Fibroblast of mammary gland (primary cell): ENCODE results near the gene CKM.
"Not testable (repeated sequence)": the region's sequence is repeated elsewhere in the genome, so short reads cannot be mapped to it uniquely, and the experiment has no call there.

ENCODE experiments used
- DNase-seq: peaks from one replicate; pipeline ENCODE4 v3.0.0-alpha.2; 2010; ENCODE audit warnings: low read depth
- H3K4me3 ChIP-seq: 2 replicates; pipeline ENCODE4 v1.5.1; 2011; ENCODE audit warnings: low read depth, mild to moderate bottlenecking, low read length, moderate library complexity; ENCODE audit not compliant: control insufficient read depth
- TF ChIP-seq, protein P1 (sequence below): conservative IDR thresholded peaks from 2 replicates; pipeline ENCODE4 v1.5.1; 2011; ENCODE audit warnings: low read depth, low read length, inconsistent platforms; ENCODE audit not compliant: control insufficient read depth, insufficient read depth

Gene CKM

DNA sequence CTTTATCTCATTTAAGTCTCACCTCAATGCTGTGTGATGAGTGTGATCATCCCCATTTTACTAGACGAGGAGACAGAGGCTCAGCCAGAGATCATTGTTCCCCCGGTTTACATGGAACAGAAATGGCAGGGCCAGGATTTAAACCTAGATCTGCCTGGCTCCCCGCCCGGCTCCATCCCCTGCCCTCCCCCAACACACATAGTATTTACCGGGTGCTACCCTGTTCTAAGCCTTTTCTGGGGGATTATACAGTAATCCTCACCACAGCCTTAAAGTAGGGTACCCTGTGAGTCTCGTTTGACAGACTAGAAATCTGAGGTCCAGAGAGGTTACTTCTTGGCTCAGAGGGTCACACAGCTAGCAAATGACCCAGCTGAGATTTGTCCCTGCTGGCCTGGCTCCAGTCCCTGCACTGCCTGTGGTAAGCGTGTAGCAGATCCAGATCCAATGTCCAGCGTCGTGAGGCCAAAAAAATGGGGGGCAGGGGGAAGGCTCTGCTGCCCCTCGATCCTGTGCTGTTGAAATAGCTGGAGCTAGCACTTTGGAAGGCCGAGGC, 14.1 kb upstream of the CKM start:
- TF ChIP-seq, protein P1, sequence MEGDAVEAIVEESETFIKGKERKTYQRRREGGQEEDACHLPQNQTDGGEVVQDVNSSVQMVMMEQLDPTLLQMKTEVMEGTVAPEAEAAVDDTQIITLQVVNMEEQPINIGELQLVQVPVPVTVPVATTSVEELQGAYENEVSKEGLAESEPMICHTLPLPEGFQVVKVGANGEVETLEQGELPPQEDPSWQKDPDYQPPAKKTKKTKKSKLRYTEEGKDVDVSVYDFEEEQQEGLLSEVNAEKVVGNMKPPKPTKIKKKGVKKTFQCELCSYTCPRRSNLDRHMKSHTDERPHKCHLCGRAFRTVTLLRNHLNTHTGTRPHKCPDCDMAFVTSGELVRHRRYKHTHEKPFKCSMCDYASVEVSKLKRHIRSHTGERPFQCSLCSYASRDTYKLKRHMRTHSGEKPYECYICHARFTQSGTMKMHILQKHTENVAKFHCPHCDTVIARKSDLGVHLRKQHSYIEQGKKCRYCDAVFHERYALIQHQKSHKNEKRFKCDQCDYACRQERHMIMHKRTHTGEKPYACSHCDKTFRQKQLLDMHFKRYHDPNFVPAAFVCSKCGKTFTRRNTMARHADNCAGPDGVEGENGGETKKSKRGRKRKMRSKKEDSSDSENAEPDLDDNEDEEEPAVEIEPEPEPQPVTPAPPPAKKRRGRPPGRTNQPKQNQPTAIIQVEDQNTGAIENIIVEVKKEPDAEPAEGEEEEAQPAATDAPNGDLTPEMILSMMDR, result no peak
- no peak overlapping the region for H3K4me3 ChIP-seq
- no peak for DNase-seq

GRCh38 chr19:45334881-45335280, 12.2 kb upstream of the CKM start:
- not testable (repeated sequence) for H3K4me3 ChIP-seq, DNase-seq

DNA sequence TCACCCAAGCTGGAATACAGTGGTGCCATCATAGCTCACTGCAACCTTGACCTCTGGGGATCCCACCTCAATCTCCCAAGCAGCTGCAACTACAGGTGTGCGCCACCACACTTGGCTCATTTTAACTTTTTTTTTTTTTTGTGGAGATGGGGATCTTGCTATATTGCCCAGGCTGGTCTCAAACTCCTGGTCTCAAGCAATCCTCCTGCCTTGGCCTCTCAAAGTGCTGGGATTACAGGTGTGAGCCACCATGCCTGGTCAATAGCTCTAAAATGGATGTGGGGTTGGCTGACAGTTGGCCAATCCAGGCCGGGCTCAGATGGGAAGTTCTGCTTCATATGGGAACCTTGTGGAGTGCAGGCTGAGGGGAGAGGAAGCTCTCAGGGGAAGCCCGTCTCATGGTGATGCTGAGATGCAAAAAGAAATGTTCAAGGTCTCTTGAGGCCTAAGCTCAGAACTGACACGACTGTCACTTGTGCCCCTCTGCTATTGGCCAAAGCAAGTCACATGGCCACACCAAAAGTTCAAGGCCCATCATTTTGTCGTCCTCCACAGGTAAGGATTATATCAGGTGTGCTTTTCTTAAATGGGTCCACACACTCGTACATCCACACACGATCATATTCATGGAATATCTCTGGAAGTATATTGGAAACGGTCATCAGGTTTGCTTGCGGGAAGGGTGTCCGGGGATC, 11.1 kb upstream of the CKM start:
- DNase-seq, result no peak
- TF ChIP-seq, protein P1, result no peak
- no peak overlapping the region for H3K4me3 ChIP-seq

DNA sequence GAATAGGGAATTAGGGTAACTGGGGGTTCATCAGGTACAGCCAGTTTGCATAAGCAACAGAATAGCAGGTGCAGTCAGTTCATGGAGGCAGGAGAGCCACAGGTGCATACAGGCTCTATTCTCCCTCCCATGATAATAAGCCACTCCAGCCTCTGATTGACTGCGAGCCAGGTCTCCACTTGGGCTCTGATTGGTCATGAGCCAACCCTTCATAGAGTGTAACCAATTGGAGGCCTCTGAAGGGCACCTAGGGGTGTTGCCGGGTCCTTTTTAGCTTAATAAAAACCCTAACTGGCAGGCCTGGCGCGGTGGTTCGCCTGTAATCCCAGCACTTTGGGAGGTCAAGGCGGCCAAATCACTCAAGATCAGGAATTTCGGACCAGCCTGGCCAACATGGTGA, 8.7 kb upstream of the CKM start:
- no peak for DNase-seq
- TF ChIP-seq, protein P1, result no peak
- H3K4me3 ChIP-seq, result no peak overlapping the region

DNA sequence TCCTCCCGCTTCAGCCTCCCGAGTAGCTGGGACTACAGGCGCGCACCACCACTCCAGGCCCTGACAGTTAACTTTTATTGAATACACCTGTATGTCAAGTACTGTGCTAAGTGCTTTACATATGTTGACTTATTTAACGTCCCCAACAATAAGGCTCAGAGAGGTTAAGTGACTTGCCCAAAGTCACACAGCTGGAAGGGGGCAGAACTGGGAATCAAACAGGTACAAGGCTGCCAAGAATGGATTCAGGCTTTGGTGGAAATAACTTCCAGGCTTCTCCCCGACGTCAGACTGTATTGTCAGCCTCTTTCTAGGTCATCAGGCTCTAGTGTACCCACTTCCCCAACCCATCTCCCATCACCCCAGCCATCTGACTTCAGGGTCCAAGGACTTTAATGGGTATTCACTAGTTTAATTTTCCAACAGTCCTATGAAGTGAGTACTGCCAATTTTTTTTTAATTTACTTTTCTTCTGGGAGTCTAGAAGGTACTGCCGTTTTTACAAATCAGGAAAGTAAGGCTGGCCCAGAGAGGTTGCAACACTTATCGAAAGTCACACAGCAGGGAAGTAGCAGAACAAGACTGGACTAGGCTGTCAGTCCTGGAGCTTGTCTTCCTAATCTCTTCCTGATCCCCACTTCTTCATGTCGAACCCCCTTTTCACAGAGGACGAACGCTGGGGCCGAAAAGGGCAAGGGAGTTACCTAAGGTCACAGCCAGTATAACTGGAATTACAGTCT, 4.9 kb upstream of the CKM start:
- no peak overlapping the region for H3K4me3 ChIP-seq
- DNase-seq, result no peak
- TF ChIP-seq, protein P1, result no peak

GRCh38 chr19:45324349-45324907, 1.8 kb upstream of the CKM start:
- H3K4me3 ChIP-seq, result no peak overlapping the region
- TF ChIP-seq, protein P1, result no peak
- no peak for DNase-seq

DNA sequence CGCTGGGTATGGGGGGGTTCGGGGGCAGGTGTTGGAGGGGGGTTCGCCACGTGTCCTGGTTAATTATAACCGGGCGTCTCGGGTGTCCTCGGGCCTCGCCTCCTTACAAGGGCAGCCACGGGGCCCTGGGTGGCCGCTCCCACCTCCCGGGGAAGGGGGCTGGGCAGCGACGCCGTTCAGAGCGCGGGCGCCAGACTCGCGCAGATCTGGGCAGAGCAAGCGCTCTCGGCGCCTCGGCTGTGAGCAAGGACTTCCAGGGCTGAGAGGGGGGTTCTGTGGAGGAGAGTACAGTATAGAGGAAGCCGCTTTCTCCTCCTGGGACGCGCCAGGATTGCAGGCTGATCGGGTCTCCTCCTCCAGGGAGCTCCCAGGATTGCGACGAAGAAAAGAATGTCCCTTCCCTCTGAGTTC, 1.0 kb upstream of the CKM start:
- TF ChIP-seq, protein P1, result no peak
- no peak for DNase-seq
- H3K4me3 ChIP-seq, result peak overlapping the region; percentile 3
